Epithelial cell of proximal tubule (primary cell): ENCODE data around the gene THOC1. TPM values are rescaled to one million over a fixed set of nuclear protein-coding genes. Genes with fewer than 3 reads are reported as not detected.
"Not testable (repeated sequence)": the region's sequence is repeated elsewhere in the genome, so short reads cannot be mapped to it uniquely, and the experiment has no call there.

ENCODE experiments used
- DNase-seq: peaks from one replicate; pipeline ENCODE4 v3.0.0-alpha.2; 2011; ENCODE audit warnings: low read depth
- H3K4me3 ChIP-seq: 2 replicates; pipeline ENCODE4 v1.5.1; 2011; ENCODE audit warnings: low read depth, mild to moderate bottlenecking, low read length
- total RNA-seq: library from RNA; depleted of rRNA; stranded (reverse); fragments of >200 nt; gene quantifications from 2 replicates; pipeline ENCODE4 v1.2.3, GENCODE V29; 2015
- TF ChIP-seq, protein P1 (sequence below): conservative IDR thresholded peaks from 2 replicates; pipeline ENCODE4 v1.5.1; 2012; ENCODE audit warnings: low read depth, mild to moderate bottlenecking, low read length

The THOC1 gene, protein sequence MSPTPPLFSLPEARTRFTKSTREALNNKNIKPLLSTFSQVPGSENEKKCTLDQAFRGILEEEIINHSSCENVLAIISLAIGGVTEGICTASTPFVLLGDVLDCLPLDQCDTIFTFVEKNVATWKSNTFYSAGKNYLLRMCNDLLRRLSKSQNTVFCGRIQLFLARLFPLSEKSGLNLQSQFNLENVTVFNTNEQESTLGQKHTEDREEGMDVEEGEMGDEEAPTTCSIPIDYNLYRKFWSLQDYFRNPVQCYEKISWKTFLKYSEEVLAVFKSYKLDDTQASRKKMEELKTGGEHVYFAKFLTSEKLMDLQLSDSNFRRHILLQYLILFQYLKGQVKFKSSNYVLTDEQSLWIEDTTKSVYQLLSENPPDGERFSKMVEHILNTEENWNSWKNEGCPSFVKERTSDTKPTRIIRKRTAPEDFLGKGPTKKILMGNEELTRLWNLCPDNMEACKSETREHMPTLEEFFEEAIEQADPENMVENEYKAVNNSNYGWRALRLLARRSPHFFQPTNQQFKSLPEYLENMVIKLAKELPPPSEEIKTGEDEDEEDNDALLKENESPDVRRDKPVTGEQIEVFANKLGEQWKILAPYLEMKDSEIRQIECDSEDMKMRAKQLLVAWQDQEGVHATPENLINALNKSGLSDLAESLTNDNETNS
- 30.6 and 40.3 TPM in 2 replicates for total RNA-seq

- peak within 1 kb of the TSS; percentile 81 for H3K4me3 ChIP-seq
- TF ChIP-seq, protein P1, sequence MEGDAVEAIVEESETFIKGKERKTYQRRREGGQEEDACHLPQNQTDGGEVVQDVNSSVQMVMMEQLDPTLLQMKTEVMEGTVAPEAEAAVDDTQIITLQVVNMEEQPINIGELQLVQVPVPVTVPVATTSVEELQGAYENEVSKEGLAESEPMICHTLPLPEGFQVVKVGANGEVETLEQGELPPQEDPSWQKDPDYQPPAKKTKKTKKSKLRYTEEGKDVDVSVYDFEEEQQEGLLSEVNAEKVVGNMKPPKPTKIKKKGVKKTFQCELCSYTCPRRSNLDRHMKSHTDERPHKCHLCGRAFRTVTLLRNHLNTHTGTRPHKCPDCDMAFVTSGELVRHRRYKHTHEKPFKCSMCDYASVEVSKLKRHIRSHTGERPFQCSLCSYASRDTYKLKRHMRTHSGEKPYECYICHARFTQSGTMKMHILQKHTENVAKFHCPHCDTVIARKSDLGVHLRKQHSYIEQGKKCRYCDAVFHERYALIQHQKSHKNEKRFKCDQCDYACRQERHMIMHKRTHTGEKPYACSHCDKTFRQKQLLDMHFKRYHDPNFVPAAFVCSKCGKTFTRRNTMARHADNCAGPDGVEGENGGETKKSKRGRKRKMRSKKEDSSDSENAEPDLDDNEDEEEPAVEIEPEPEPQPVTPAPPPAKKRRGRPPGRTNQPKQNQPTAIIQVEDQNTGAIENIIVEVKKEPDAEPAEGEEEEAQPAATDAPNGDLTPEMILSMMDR = no peak
- DNase-seq = peak; percentile 41
These were observed at the start of gene THOC1 for GRCh38 chr18:267688-268552. THOC1 (minus strand) TSS chr18:268047; CDS start chr18:268019, 28 bp downstream.

GRCh38 chr18:317618-318017 is 49.8 kb upstream of the THOC1 start:
- no peak overlapping the region for H3K4me3 ChIP-seq
- TF ChIP-seq, protein P1 = no peak
- DNase-seq = no peak

DNA sequence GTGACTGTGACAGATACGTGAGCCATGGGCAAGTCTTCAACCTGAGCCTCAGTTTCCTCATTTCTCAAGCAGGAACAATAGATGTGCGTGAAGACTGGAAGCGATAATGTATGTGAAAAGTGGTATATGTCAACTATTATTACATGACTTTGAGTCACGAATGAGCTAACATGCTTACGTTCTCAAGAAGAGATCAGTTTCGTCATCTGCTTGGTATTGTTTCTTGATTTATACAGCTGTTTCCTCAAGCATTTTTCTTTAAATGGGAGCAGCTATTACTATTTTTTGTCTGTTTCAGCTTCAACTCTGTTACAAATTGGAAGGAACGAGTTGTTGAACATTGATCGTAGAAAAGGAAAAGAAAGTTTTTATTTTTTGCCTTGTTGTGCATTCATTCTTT is 48.5 kb upstream of the THOC1 start:
- TF ChIP-seq, protein P1 = no peak
- no peak for DNase-seq
- no peak overlapping the region for H3K4me3 ChIP-seq

DNA sequence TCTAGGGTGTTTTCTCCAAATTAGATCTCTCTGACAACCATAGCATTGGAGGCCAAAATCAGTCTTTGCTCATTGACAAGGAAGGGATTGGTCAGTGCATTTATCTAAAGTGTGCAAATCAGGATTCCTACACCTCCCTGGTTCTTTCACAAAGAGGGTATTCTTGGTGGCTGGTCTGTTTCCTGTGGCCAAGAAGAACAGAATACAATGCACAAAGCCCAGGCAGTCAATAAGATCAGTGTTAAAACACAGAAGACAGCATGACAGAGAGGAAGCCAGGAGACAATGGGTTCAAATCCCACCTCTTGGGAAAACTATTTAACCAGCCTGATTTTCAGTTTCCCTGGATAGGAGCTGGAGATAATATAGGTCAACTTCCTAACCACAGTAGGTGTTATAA is 46.1 kb upstream of the THOC1 start:
- TF ChIP-seq, protein P1 = no peak
- H3K4me3 ChIP-seq = no peak overlapping the region
- no peak for DNase-seq

- no peak overlapping the region for H3K4me3 ChIP-seq
- DNase-seq = no peak
- TF ChIP-seq, protein P1 = no peak
These were observed 44.6 kb upstream of the THOC1 start for GRCh38 chr18:312415-312814.

DNA sequence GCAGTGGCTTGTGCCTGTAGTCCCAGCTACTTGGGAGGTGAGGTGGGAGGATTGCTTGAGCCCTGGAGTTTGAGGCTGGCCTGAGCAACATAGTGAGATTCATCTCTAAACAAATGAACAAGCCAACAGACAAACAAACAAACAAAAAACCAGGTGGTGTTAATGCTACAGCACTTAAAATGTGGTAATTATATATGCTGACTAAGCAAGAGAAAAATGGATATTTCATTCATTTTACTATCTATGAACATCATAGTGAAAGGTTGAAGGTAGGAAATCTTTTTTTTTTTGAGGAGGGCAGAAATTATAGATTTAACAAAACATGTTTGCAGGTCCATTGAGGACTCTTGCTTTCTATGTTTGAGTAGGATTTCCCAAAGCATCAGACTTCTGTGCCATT is 42.2 kb upstream of the THOC1 start:
- DNase-seq = no peak
- TF ChIP-seq, protein P1 = no peak
- H3K4me3 ChIP-seq = no peak overlapping the region

- H3K4me3 ChIP-seq, DNase-seq: not testable (repeated sequence)
These were observed 40.2 kb upstream of the THOC1 start for GRCh38 chr18:308086-308485.
